IMR-90 (cell line): Measurements from ENCODE around the gene ETV6. TPM values are rescaled to one million over a fixed set of nuclear protein-coding genes. Genes with fewer than 3 reads are reported as not detected.

Source experiments
- ATAC-seq: fragments of 200-7000 bp; cut with Tn5 transposase; 2 replicates; pipeline ENCODE4 v1.9.1; 2020; ENCODE audit warnings: low read depth, mild to moderate bottlenecking, moderate library complexity
- BruUV-seq: library from RNA; stranded (reverse); fragments of 400-500 nt; replicated peaks from 2 replicates; lab custom pipeline; 2021; lab: Mats Ljungman, UMichigan
- CTCF ChIA-PET: fragments of 300-600 bp; formaldehyde crosslinking; extraction: SDS; loops from one replicate; lab custom pipeline; 2021; ENCODE audit warnings: antibody characterized with exemption; lab: Yijun Ruan, JAX
- POLR2A ChIA-PET: fragments of 300-600 bp; sonication (Branson Sonifier 250); formaldehyde crosslinking; loops from one replicate; lab custom pipeline; 2022; ENCODE audit warnings: antibody characterized with exemption; ENCODE audit not compliant: unreplicated experiment; lab: Charles Lee
- DNase-seq: peaks from one replicate; pipeline ENCODE4 v3.0.0; 2013
- H2AFZ ChIP-seq: replicated peaks from 2 replicates; pipeline ENCODE3; 2013; ENCODE audit warnings: low read length, mild to moderate bottlenecking; ENCODE audit not compliant: poor library complexity
- H2AK5ac ChIP-seq: 2 replicates; pipeline ENCODE4 v1.6.1; 2013; ENCODE audit warnings: low read depth, low read length, inconsistent platforms
- H2AK9ac ChIP-seq: replicated peaks from 2 replicates; pipeline ENCODE3; 2013; ENCODE audit warnings: mild to moderate bottlenecking, low read depth, low read length, moderate library complexity; ENCODE audit not compliant: poor library complexity
- H2BK120ac ChIP-seq: 2 replicates; pipeline ENCODE4 v1.6.1; 2013; ENCODE audit warnings: low read depth, low read length, inconsistent platforms
- H2BK15ac ChIP-seq: 3 replicates; pipeline ENCODE4 v1.6.1; 2013; ENCODE audit warnings: low read depth, low read length, inconsistent platforms
- H2BK20ac ChIP-seq: 2 replicates; pipeline ENCODE4 v1.6.1; 2013; ENCODE audit warnings: low read depth, mild to moderate bottlenecking, inconsistent platforms, low read length, moderate library complexity
- H2BK5ac ChIP-seq: 2 replicates; pipeline ENCODE4 v1.6.1; 2013; ENCODE audit warnings: mild to moderate bottlenecking, low read depth, low read length, inconsistent platforms; ENCODE audit not compliant: poor library complexity, severe bottlenecking
- H3K14ac ChIP-seq: replicated peaks from 2 replicates; pipeline ENCODE4 v1.6.1; 2013; ENCODE audit warnings: low read depth, low read length, inconsistent platforms
- H3K18ac ChIP-seq: 2 replicates; pipeline ENCODE4 v1.6.1; 2013; ENCODE audit warnings: low read depth, low read length, control low read depth
- H3K23ac ChIP-seq: 2 replicates; pipeline ENCODE4 v1.6.1; 2013; ENCODE audit warnings: low read depth, low read length, inconsistent platforms
- H3K27ac ChIP-seq: 2 replicates; pipeline ENCODE4 v1.5.1; 2013; ENCODE audit warnings: mild to moderate bottlenecking, control low read depth, low read length; ENCODE audit not compliant: insufficient read depth
- H3K27me3 ChIP-seq: 2 replicates; pipeline ENCODE4 v1.6.1; 2013; ENCODE audit warnings: low read length; ENCODE audit not compliant: control insufficient read depth, insufficient read depth
- H3K36me3 ChIP-seq: 2 replicates; pipeline ENCODE4 v1.6.1; 2013; ENCODE audit warnings: low read length, mixed read lengths; ENCODE audit not compliant: control insufficient read depth, insufficient read depth
- H3K4ac ChIP-seq: 2 replicates; pipeline ENCODE4 v1.6.1; 2013; ENCODE audit warnings: low read depth, low read length, inconsistent platforms
- H3K4me1 ChIP-seq: 2 replicates; pipeline ENCODE4 v1.6.1; 2013; ENCODE audit warnings: low read length, mixed read lengths; ENCODE audit not compliant: control insufficient read depth, insufficient read depth
- H3K4me2 ChIP-seq: 2 replicates; pipeline ENCODE4 v1.6.1; 2013; ENCODE audit warnings: low read depth, mild to moderate bottlenecking, control low read depth, low read length, moderate library complexity
- H3K4me3 ChIP-seq: 2 replicates; pipeline ENCODE4 v1.5.1; 2013; ENCODE audit warnings: low read depth, mild to moderate bottlenecking, control low read depth, low read length, moderate library complexity; ENCODE audit not compliant: insufficient read depth
- H3K56ac ChIP-seq: 2 replicates; pipeline ENCODE4 v1.6.1; 2013; ENCODE audit warnings: low read length, inconsistent platforms; ENCODE audit not compliant: insufficient read depth; ENCODE audit errors: extremely low read depth
- H3K79me1 ChIP-seq, 2 experiments: 2 replicates each; pipeline ENCODE4 v1.6.1; 2013; ENCODE audit warnings: low read length in 2 of 2, inconsistent platforms in 1 of 2, low read depth in 1 of 2
- H3K9ac ChIP-seq: 2 replicates; pipeline ENCODE4 v1.6.1; 2013; ENCODE audit warnings: low read depth, low read length, control low read depth
- H3K9me1 ChIP-seq: 2 replicates; pipeline ENCODE4 v1.6.1; 2013; ENCODE audit warnings: low read length, inconsistent platforms; ENCODE audit not compliant: insufficient read depth
- H3K9me3 ChIP-seq: 2 replicates; pipeline ENCODE4 v1.6.1; 2013; ENCODE audit warnings: low read length; ENCODE audit not compliant: control insufficient read depth, insufficient read depth
- H4K20me1 ChIP-seq: 2 replicates; pipeline ENCODE4 v1.6.1; 2013; ENCODE audit warnings: low read length, inconsistent platforms; ENCODE audit not compliant: insufficient read depth
- H4K5ac ChIP-seq: 2 replicates; pipeline ENCODE4 v1.6.1; 2013; ENCODE audit warnings: mild to moderate bottlenecking, low read depth, low read length, control low read depth
- H4K8ac ChIP-seq, 2 experiments: 2 replicates each; pipeline ENCODE4 v1.6.1; 2013; ENCODE audit warnings: low read depth in 2 of 2, low read length in 2 of 2, control low read depth in 1 of 2, inconsistent platforms in 1 of 2
- H4K91ac ChIP-seq: 2 replicates; pipeline ENCODE4 v1.6.1; 2013; ENCODE audit warnings: low read depth, low read length, inconsistent platforms; ENCODE audit not compliant: insufficient read depth
- BHLHE40 ChIP-seq: fragments of 150-350 bp; IDR thresholded peaks from 2 replicates; pipeline ENCODE4 v1.6.1; 2016; ENCODE audit warnings: mild to moderate bottlenecking, low read depth, low read length
- CEBPB ChIP-seq: IDR thresholded peaks from 2 replicates; pipeline ENCODE4 v1.6.1; 2012; ENCODE audit warnings: low read depth, low read length, improper control_type of control experiment
- CHD1 ChIP-seq: IDR thresholded peaks from 2 replicates; pipeline ENCODE4 v1.6.1; 2012; ENCODE audit warnings: low read depth, low read length, improper control_type of control experiment
- FOS ChIP-seq: fragments of 150-350 bp; IDR thresholded peaks from 2 replicates; pipeline ENCODE4 v1.6.1; 2016; ENCODE audit warnings: low read depth, low read length
- MAFK ChIP-seq: IDR thresholded peaks from 2 replicates; pipeline ENCODE4 v1.6.1; 2012; ENCODE audit warnings: low read depth, low read length, improper control_type of control experiment
- MXI1 ChIP-seq: IDR thresholded peaks from 2 replicates; pipeline ENCODE4 v1.6.1; 2012; ENCODE audit warnings: low read depth, mild to moderate bottlenecking, low read length, moderate library complexity, borderline replicate concordance
- NFE2L2 ChIP-seq: fragments of 150-350 bp; IDR thresholded peaks from 2 replicates; pipeline ENCODE4 v1.6.1; 2016; ENCODE audit warnings: low read depth, mild to moderate bottlenecking, low read length
- POLR2A ChIP-seq: IDR thresholded peaks from 2 replicates; pipeline ENCODE4 v1.6.1; 2012; ENCODE audit warnings: mild to moderate bottlenecking, low read depth, low read length
- RAD21 ChIP-seq: IDR thresholded peaks from 2 replicates; pipeline ENCODE4 v1.6.1; 2012; ENCODE audit warnings: low read length, improper control_type of control experiment
- RCOR1 ChIP-seq: IDR thresholded peaks from 2 replicates; pipeline ENCODE4 v1.6.1; 2012; ENCODE audit warnings: mild to moderate bottlenecking, low read length, improper control_type of control experiment; ENCODE audit not compliant: insufficient replicate concordance
- RFX5 ChIP-seq: IDR thresholded peaks from 2 replicates; pipeline ENCODE4 v1.8.0; 2012; ENCODE audit warnings: low read depth, mild to moderate bottlenecking, low read length, moderate library complexity
- WGBS, 2 experiments: methylation state at CpG; one replicate each; pipeline versions ENCODE4 v1.1.5 to v1.1.7; 2013; ENCODE audit warnings: missing lambda C conversion rate in 2 of 2; ENCODE audit not compliant: insufficient read length in 1 of 2; ENCODE audit errors: extremely low coverage in 2 of 2; 5-methylcytosine and 5-hydroxymethylcytosine counted together
- dilution Hi-C: fragments of 300-500 bp; cut with HindIII; formaldehyde crosslinking; loops from one replicate; pipeline ENCODE4 v1.14.3; 2018; ENCODE audit warnings: low sequenced_read_pairs; ENCODE audit not compliant: unreplicated experiment
- in situ Hi-C: fragments of 300-500 bp; cut with MboI; formaldehyde crosslinking; loops from 3 replicates; pipeline ENCODE4 v1.14.3; 2019; ENCODE audit warnings: low sequenced_read_pairs, inconsistent platforms, mixed read lengths
- intact Hi-C: fragments of 100-400 bp; cut with micrococcal nuclease; formaldehyde crosslinking; loops from 2 replicates; pipeline ENCODE4 v1.10.0; 2022
- polyA plus RNA-seq, 3 experiments: library from polyadenylated mRNA; depleted of rRNA; stranded (reverse); fragments of >200 nt; gene quantifications; 2 replicates each; pipeline ENCODE4 v1.2.3, GENCODE V29; 2012; ENCODE audit warnings: low replicate concordance in 1 of 3
- total RNA-seq: library from RNA; depleted of rRNA; stranded (reverse); fragments of >200 nt; gene quantifications from 2 replicates; pipeline ENCODE4 v1.2.3, GENCODE V29; 2012
- TF ChIP-seq, protein P1 (sequence below): fragments of 150-350 bp; IDR thresholded peaks from 2 replicates; pipeline ENCODE4 v1.6.1; 2017; ENCODE audit warnings: mild to moderate bottlenecking, antibody characterized with exemption, low read length, low read depth
- TF ChIP-seq, protein P2 (sequence below): fragments of 150-350 bp; IDR thresholded peaks from 2 replicates; pipeline ENCODE4 v1.6.1; 2016; ENCODE audit warnings: low read depth, mild to moderate bottlenecking, low read length, moderate library complexity, borderline replicate concordance
- TF ChIP-seq, protein P3 (sequence below): conservative IDR thresholded peaks from 2 replicates; pipeline ENCODE4 v1.5.1; 2012; ENCODE audit warnings: mild to moderate bottlenecking, low read depth, low read length, improper control_type of control experiment

ETV6 gene
- total and polyA plus RNA-seq, 2 of the 4 experiments (the other 2 are of a cell fraction) = 8.4 to 9.9 TPM

DNA sequence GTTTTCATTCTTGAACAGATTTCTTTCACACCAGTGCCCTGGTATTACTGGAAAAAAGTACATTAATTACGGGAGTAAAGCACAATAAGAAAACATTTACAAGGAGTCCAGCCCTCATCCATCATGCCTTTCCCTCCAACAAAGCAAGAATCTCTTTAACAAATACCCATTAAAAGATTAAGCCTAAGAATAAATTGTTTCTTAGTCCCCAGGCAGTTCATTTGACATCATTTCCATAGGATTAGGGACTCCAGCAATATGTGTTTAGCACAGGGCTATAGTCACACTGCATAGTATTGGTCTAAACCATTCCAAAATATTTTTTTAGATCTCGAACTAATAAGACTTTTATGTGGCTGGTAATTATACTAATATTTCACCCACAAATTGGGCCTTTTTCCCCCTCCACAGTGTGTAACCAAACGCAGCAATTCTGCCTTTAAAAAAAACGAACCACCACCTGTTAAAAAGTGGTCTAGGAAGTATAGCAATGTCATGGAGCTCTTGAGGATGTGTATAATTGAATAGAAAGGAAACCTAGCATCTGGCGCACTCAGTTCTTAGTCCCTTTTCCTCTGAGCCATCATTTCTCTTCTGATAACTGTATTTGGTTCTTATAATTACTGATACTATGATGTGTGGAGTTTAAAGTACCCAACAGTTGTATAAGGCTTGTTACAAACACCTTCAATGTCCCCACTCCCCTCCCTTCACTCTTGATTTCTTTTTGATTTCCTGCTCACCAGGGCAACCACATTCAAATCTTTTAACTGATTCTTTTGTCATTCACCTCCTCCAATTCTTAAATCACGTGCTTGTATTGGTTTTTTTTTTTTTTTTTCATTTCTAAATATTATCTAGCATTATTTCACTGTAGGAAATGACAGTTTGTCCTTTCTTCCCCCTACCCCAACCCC is 138.7 kb downstream of the ETV6 start:
- H3K27ac ChIP-seq = no peak overlapping the region
- no peak overlapping the region for H2AK9ac ChIP-seq
- H3K79me1 ChIP-seq = peaks cover 34 to 63% of the 10 kb centered on the region in 2 experiments
- no peak overlapping the region for H4K91ac ChIP-seq
- ATAC-seq (no peak), DNase-seq (no peak)
- H3K9ac ChIP-seq = no peak overlapping the region
- H4K5ac ChIP-seq = no peak overlapping the region
- no peak overlapping the region for H3K56ac ChIP-seq
- H3K23ac ChIP-seq = no peak overlapping the region
- H3K4me2 ChIP-seq = no peak overlapping the region
- H3K9me3 ChIP-seq = no peaks in the 10 kb centered on the region
- peaks cover 2% of the 10 kb centered on the region for H3K4me1 ChIP-seq
- no peak overlapping the region for H2AFZ ChIP-seq
- no peak overlapping the region for H2AK5ac ChIP-seq
- peaks cover 5% of the 10 kb centered on the region; the same call in 1 of the 2 replicates for H3K9me1 ChIP-seq
- H3K4me3 ChIP-seq = no peak overlapping the region
- no peak overlapping the region for H3K4ac ChIP-seq
- no CpG with 5 or more reads among the region's 6 CpGs for WGBS, 2 experiments
- H2BK15ac ChIP-seq = no peak overlapping the region
- H2BK20ac ChIP-seq = no peak overlapping the region
- H2BK5ac ChIP-seq = no peak overlapping the region
- ChIA-PET CTCF (interaction anchor here (0.7 kb wide), 1 partner anchor 92 kb away, joined by 5 read pairs; no protein-coding TSS in a partner anchor), POLR2A (interaction anchor here (0.7 kb wide), 1 partner anchor 9 kb away, joined by 15 read pairs; no protein-coding TSS in a partner anchor)
- no TSS peak for BruUV-seq
- H3K36me3 ChIP-seq = peaks cover 1% of the 10 kb centered on the region; the same call in 1 of the 2 replicates
- no peaks in the 10 kb centered on the region for H4K20me1 ChIP-seq
- H4K8ac ChIP-seq = no peak overlapping the region
- in situ Hi-C loops = no loop called here
- dilution Hi-C loops = no loop called here
- no peak overlapping the region for H3K18ac ChIP-seq
- H3K27me3 ChIP-seq = no peaks in the 10 kb centered on the region
- H3K14ac ChIP-seq = no peak overlapping the region
- no peak overlapping the region for H2BK120ac ChIP-seq
- intact Hi-C loops = loop anchor here (2.0 kb wide), 1 partner anchor 15 kb away; no protein-coding TSS in a partner anchor
- TF ChIP-seq RCOR1 (no peak), CHD1 (no peak), FOS (no peak), MXI1 (no peak), CEBPB (no peak), MAFK (no peak), RAD21 (no peak), POLR2A (no peak), RFX5 (no peak), BHLHE40 (no peak), NFE2L2 (no peak)
- TF ChIP-seq, protein P1, sequence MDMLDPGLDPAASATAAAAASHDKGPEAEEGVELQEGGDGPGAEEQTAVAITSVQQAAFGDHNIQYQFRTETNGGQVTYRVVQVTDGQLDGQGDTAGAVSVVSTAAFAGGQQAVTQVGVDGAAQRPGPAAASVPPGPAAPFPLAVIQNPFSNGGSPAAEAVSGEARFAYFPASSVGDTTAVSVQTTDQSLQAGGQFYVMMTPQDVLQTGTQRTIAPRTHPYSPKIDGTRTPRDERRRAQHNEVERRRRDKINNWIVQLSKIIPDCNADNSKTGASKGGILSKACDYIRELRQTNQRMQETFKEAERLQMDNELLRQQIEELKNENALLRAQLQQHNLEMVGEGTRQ = no peak
- TF ChIP-seq, protein P2, sequence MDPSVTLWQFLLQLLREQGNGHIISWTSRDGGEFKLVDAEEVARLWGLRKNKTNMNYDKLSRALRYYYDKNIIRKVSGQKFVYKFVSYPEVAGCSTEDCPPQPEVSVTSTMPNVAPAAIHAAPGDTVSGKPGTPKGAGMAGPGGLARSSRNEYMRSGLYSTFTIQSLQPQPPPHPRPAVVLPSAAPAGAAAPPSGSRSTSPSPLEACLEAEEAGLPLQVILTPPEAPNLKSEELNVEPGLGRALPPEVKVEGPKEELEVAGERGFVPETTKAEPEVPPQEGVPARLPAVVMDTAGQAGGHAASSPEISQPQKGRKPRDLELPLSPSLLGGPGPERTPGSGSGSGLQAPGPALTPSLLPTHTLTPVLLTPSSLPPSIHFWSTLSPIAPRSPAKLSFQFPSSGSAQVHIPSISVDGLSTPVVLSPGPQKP = no peak
- TF ChIP-seq, protein P3, sequence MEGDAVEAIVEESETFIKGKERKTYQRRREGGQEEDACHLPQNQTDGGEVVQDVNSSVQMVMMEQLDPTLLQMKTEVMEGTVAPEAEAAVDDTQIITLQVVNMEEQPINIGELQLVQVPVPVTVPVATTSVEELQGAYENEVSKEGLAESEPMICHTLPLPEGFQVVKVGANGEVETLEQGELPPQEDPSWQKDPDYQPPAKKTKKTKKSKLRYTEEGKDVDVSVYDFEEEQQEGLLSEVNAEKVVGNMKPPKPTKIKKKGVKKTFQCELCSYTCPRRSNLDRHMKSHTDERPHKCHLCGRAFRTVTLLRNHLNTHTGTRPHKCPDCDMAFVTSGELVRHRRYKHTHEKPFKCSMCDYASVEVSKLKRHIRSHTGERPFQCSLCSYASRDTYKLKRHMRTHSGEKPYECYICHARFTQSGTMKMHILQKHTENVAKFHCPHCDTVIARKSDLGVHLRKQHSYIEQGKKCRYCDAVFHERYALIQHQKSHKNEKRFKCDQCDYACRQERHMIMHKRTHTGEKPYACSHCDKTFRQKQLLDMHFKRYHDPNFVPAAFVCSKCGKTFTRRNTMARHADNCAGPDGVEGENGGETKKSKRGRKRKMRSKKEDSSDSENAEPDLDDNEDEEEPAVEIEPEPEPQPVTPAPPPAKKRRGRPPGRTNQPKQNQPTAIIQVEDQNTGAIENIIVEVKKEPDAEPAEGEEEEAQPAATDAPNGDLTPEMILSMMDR = no peak
